GM10266 (cell line): ENCODE results near the gene SLC39A8.
"Not testable (repeated sequence)": the region's sequence is repeated elsewhere in the genome, so short reads cannot be mapped to it uniquely, and the experiment has no call there.

Experiments
- DNase-seq: peaks from one replicate; pipeline ENCODE4 v3.0.0; 2012; ENCODE audit errors: extremely low spot score
- TF ChIP-seq, protein P1 (sequence below): IDR thresholded peaks from 2 replicates; pipeline ENCODE4 v1.5.1; 2012; ENCODE audit warnings: mild to moderate bottlenecking, low read depth; ENCODE audit not compliant: control insufficient read depth, insufficient read depth; ENCODE audit errors: missing control alignments

The SLC39A8 gene

DNA sequence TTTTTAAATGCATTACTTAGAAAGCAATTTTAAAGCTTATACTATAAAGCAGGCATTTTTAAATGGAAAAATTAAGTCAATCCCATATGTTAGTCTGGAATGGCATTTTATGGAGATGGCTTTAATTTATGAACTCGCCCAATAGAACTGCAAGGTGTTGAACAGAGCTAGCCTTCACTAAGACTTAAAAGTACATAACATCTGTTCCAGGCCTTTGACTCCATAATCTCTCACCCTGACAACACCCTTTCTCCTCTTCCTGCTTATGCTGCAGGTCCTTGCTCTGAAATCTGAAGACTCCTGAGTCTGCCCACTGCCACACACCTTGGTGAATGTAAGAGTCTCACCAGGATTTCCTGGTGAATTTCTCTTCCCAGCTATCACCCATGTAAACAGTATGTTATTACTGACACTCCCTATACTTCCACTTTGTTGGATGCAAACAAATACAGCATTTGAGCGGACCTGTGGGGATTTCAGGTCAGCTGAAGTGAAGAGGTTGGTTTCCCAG, 17.7 kb upstream of the SLC39A8 start:
- TF ChIP-seq, protein P1, sequence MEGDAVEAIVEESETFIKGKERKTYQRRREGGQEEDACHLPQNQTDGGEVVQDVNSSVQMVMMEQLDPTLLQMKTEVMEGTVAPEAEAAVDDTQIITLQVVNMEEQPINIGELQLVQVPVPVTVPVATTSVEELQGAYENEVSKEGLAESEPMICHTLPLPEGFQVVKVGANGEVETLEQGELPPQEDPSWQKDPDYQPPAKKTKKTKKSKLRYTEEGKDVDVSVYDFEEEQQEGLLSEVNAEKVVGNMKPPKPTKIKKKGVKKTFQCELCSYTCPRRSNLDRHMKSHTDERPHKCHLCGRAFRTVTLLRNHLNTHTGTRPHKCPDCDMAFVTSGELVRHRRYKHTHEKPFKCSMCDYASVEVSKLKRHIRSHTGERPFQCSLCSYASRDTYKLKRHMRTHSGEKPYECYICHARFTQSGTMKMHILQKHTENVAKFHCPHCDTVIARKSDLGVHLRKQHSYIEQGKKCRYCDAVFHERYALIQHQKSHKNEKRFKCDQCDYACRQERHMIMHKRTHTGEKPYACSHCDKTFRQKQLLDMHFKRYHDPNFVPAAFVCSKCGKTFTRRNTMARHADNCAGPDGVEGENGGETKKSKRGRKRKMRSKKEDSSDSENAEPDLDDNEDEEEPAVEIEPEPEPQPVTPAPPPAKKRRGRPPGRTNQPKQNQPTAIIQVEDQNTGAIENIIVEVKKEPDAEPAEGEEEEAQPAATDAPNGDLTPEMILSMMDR = no peak

DNA sequence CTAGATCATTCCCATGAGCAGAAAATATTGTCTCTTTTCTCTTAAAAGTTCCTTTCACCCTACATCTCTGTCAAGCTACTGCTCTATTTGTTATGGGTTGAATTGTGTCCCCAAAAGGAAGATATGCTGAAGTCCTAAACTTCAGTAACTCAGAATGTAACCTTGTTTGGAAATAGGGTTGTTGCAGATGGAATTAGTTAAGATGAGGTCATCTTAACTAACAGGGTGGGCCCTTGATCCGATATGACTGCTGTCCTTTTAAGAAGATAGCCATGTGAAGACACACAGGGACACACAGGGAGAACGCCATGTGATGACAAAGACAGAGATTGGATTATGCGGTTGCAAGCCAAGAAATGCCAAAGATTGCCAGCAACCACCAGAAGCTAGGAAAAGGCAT, 12.8 kb upstream of the SLC39A8 start:
- no peak for DNase-seq
- TF ChIP-seq, protein P1 = no peak

More for the DNA sequence above, 17.7 kb upstream of the SLC39A8 start:
- no peak for DNase-seq

DNA sequence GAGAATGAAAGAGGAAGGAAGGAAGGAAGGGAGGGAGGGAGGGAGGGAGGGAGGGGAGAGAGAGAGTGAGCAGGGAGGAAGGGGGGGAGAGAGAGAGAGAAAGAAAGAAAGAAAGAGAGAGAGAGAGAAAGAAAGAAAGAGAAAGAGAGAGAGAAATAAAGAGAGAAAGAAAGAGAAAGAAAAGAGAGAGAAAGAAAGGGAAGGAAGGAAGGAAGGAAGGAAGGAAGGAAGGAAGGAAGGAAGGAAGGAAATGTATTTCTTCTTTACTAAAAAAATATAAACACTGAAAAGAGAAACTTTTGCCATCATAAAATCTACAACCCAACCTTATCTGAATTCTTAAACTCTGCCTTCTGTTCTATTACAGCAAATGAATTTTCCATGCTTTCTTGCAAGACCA, 12.4 kb upstream of the SLC39A8 start:
- DNase-seq = not testable (repeated sequence)

DNA sequence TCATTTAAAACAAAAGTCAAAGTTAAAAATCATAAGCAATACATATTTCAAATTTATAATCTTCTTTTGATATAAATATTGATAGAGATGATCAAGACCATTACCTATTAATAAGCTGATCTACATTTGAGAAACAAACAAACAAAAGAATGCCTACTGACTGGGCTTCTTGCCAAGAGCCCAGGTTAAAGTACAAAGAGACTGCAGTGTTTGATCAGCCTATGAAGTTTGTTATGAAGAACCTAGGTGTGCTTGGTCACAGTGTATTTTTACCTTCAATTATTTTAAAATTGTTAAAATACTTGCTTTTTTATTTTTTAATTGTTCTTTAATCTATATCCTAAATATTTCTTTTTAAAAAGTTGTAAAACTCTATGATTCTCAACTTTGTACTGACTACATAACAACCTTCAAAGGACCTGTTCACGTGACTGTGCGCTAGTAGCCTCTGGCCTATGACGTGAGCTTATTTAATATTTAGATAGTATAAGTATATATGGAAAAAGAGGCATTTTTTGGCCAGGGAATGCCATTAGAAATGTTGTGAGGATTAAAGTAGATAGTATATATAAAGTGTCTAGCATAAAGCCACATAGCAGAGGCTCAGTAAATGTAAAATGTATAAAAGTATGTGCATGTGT, 11.4 kb upstream of the SLC39A8 start:
- no peak for DNase-seq
- TF ChIP-seq, protein P1 = no peak

DNA sequence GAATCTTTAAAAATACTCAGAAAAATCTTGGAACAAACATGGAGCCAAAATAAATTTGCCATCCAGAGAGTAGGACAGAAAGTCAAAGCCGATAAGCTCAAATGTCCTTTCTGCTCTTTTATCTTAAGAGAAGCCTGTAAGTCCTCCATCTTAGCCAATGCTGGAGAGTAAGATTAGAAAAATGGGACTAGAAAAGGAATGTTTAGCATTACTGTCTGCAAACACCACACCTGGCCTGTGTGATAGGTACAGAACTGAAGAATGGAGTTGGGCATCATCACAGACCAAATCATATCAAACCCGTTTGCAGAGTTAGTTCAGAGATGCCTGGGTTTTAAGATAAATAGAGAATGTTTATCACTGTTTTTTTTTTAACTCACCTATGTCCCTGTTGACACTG, 10.5 kb upstream of the SLC39A8 start:
- TF ChIP-seq, protein P1 = no peak
- DNase-seq = no peak

DNA sequence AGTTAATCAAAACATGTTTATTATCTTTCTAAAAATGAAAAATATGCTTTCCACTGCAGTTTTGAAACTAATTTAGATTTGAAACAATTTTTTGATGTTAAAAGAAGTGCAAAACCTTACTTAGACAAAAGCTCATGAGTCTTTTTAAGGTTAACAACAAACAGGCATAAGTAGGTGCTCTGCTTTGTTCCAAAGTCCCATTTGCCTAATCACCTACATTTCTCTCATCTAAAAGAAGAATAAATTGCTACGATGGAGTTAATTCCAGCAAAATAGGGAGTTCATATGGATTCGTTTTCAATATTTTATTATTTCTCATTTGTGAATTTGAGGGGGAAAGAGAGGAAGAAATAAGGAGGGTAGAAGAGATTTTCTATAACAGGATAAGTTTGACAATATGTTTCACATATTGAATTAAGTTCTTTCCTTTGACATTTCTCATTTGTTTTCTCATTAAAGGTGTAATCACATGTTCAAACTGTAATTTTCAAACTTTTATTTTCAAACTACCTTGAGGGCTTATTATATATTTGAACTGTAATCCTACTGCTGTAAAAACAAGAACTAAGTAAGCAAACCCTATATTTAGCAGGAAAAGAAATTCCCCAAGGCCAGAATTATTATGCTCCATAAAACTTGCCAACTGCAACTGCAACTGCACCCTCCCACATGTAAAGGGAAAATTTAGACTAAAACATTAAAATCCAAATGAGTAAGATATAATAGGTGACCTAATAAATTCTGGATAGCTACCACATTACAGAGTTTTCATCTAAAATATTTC, 9.6 kb upstream of the SLC39A8 start:
- no peak for DNase-seq
- TF ChIP-seq, protein P1 = no peak

DNA sequence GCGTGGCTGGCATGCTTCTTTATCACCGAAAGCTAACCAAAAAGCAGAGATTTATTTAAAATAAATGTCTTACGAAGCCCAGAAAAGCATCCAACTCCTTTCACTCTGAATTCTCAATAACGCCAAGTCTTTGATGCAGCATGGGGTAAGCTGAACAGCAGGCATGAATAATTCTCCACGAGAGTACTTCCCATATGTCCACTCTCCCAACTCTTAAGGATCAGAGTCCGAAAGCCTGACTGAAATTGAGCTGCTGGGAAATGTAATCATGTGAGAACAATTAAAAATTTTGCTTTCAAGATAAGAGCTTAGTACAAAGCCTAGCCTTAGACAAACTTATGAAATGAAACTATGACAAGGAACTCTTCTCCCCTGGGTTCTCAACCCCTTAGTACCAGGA, 7.5 kb upstream of the SLC39A8 start:
- no peak for DNase-seq
- TF ChIP-seq, protein P1 = no peak
